Stimulated activated naive CD8-positive, alpha-beta T cell treated with anti-CD3 and anti-CD28 coated beads, Interleukin-15, amount 100 ng/mL, for 72 hours (primary cell): ENCODE results near the gene OR4D11.
"Not testable (repeated sequence)": the region's sequence is repeated elsewhere in the genome, so short reads cannot be mapped to it uniquely, and the experiment has no call there.

Experiments
- ATAC-seq: fragments of 150-1000 bp; cut with Tn5 transposase; 2 replicates; pipeline ENCODE4 v1.10.0; 2021; ENCODE audit warnings: mild to moderate bottlenecking, moderate library complexity
- DNase-seq, 2 donors: peaks; one replicate each; pipeline ENCODE4 v3.0.0; 2021 to 2022
- H3K27ac Mint-ChIP-seq, 2 donors: one replicate each; pipeline ENCODE4 v1.8.0; 2022; ENCODE audit warnings: mild to moderate bottlenecking in 2 of 2, mixed read lengths in 2 of 2, moderate library complexity in 2 of 2
- H3K27me3 Mint-ChIP-seq: one replicate; pipeline ENCODE4 v1.8.0; 2022; ENCODE audit warnings: mixed read lengths
- H3K4me1 Mint-ChIP-seq: one replicate; pipeline ENCODE4 v1.8.0; 2022; ENCODE audit warnings: mild to moderate bottlenecking, mixed read lengths
- H3K4me3 Mint-ChIP-seq, 2 donors: one replicate each; pipeline ENCODE4 v1.8.0; 2022; ENCODE audit warnings: mild to moderate bottlenecking in 2 of 2, mixed read lengths in 2 of 2, moderate library complexity in 1 of 2
- H3K9me3 Mint-ChIP-seq, 2 donors: one replicate each; pipeline ENCODE4 v1.8.0; 2022; ENCODE audit warnings: mixed read lengths in 2 of 2

Gene OR4D11

DNA sequence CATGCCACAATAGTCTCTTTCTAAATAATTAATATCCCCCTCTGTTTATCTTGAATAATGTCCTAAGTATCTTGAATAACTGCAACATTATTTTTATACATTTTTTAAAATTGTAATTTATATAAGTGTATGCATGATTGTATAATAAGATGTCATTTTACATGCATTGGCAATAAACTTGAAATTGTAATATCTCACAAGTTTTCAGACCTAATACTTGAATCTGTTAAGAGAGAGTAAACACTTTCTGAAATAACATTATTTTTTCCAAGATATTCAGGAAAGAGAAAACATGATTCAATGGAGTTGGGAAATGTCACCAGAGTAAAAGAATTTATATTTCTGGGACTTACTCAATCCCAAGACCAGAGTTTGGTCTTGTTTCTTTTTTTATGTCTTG lies at the start of gene OR4D11:
Gene OR4D11 (plus strand): TSS at position 301 of the 400 bp plus-strand sequence. CDS start 0 bp downstream, at position 301.
- ATAC-seq, result no peak
- Mint-ChIP-seq H3K4me3 (no peak within 1 kb of the TSS), H3K9me3 (no peaks in the 10 kb centered on the region), H3K27ac (no peak within 1 kb of the TSS), H3K4me1 (peaks cover 7% of the 10 kb centered on the region), H3K27me3 (peaks cover 8% of the 10 kb centered on the region)
- no peak for DNase-seq

GRCh38 chr11:59456661-59457060 lies 46.7 kb upstream of the OR4D11 start, which contains the start of gene OR4D6:
Gene OR4D6, plus strand, starts transcription at chr11:59456961. Its CDS starts 0 bp downstream, at chr11:59456961.
- H3K27ac Mint-ChIP-seq, result no peak within 1 kb of the TSS
- no peak within 1 kb of the TSS for H3K4me3 Mint-ChIP-seq
- ATAC-seq, result no peak

GRCh38 chr11:59459916-59460315 lies 43.5 kb upstream of the OR4D11 start:
- peaks cover 26% of the 10 kb centered on the region for H3K27me3 Mint-ChIP-seq
- no peak for ATAC-seq
- no peak for DNase-seq
- H3K4me1 Mint-ChIP-seq, result no peaks in the 10 kb centered on the region
- H3K27ac Mint-ChIP-seq, result no peak overlapping the region
- H3K4me3 Mint-ChIP-seq, result no peak overlapping the region
- H3K9me3 Mint-ChIP-seq, result no peaks in the 10 kb centered on the region

More at GRCh38 chr11:59456661-59457060, 46.7 kb upstream of the OR4D11 start, which contains the start of gene OR4D6:
- Mint-ChIP-seq H3K9me3 (no peaks in the 10 kb centered on the region), H3K4me1 (no peaks in the 10 kb centered on the region), H3K27me3 (peaks cover 11% of the 10 kb centered on the region)
- DNase-seq, result no peak

DNA sequence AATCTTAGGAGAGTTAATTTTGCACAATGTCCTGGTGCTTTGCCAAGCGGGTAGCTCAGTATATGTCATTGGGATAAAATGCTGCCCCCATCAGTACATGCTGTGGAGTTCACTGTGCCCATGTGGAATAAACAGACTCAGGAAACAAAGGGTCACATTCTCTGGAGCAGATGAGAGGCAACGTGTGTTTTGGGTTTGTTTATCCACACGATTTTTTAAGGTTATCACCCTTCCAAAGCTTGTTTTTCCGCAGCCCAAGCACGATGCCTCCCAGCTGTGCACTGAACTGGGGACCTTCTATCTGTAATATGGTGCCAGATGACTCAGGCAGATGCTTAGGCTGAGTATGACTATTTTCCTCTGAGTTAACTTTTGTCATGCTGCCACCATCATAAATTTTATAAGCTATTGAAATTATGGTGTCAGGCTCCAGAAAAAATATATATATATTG lies 40.2 kb upstream of the OR4D11 start:
- Mint-ChIP-seq H3K9me3 (no peaks in the 10 kb centered on the region), H3K4me1 (no peaks in the 10 kb centered on the region), H3K27ac (no peak overlapping the region), H3K4me3 (no peak overlapping the region), H3K27me3 (peaks cover 20% of the 10 kb centered on the region)
- DNase-seq (no peak), ATAC-seq (no peak)

GRCh38 chr11:59473015-59473414 lies 30.4 kb upstream of the OR4D11 start, which contains the start of gene OR4D10:
Gene OR4D10, plus strand, starts transcription at chr11:59473315. Its CDS starts 4,115 bp downstream, at chr11:59477430.
- H3K27ac Mint-ChIP-seq, result no peak within 1 kb of the TSS
- no peak for DNase-seq
- peaks cover 17% of the 10 kb centered on the region for H3K27me3 Mint-ChIP-seq
- no peak within 1 kb of the TSS for H3K4me3 Mint-ChIP-seq
- H3K9me3 Mint-ChIP-seq, result no peaks in the 10 kb centered on the region
- H3K4me1 Mint-ChIP-seq, result no peaks in the 10 kb centered on the region
- ATAC-seq, result no peak

- DNase-seq (no peak), ATAC-seq (no peak)
- no peak overlapping the region for H3K4me3 Mint-ChIP-seq
- no peaks in the 10 kb centered on the region for H3K4me1 Mint-ChIP-seq
- H3K9me3 Mint-ChIP-seq, result no peaks in the 10 kb centered on the region
- no peak overlapping the region for H3K27ac Mint-ChIP-seq
- H3K27me3 Mint-ChIP-seq, result peaks cover 27% of the 10 kb centered on the region
Measured at GRCh38 chr11:59475176-59475575, 28.2 kb upstream of the OR4D11 start.

DNA sequence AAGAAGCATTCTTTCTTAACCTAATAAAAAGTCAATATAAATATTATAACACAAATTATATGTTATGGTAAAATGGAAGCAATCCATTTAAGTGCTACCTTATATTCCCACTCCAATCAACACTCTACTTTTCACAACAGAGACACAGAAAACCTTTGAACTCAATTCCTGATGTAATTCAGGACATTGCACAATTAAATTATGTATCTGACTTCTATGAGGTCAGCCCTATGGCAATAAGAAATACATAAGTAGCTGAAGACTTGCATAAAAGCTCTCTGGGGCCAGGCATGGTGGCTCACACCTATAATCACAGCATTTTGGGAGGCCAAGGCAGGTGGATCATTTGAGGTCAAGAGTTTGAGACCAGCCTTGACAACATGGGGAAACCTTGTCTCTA lies 23.5 kb upstream of the OR4D11 start:
- DNase-seq (no peak), ATAC-seq (no peak)
- no peak overlapping the region for H3K27ac Mint-ChIP-seq
- peaks cover 14% of the 10 kb centered on the region for H3K27me3 Mint-ChIP-seq
- H3K4me1 Mint-ChIP-seq, result no peaks in the 10 kb centered on the region
- no peak overlapping the region for H3K4me3 Mint-ChIP-seq
- H3K9me3 Mint-ChIP-seq, result no peaks in the 10 kb centered on the region

GRCh38 chr11:59480359-59480758 lies 23.0 kb upstream of the OR4D11 start:
- H3K27ac Mint-ChIP-seq, result no peak overlapping the region
- no peak for ATAC-seq
- no peaks in the 10 kb centered on the region for H3K9me3 Mint-ChIP-seq
- no peak for DNase-seq
- peaks cover 14% of the 10 kb centered on the region for H3K27me3 Mint-ChIP-seq
- H3K4me1 Mint-ChIP-seq, result no peaks in the 10 kb centered on the region
- H3K4me3 Mint-ChIP-seq, result no peak overlapping the region

DNA sequence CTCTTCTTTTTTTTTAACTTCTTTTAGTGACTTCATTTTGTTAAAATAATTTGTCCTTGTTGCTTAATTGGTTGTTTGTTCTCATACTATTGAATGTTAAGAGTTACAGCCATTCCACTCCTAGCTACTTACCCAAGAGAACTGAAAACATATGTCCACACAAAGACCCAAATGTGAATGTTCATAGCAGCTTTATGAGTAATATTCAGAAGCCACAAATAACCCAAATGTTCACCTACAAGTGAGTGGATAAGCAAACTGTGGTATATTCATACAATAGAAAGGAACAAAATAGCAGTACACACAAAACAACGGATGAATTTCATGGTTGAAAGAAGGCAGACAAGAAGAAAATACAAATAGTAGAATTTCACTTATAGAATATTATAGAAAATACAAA lies 1.4 kb upstream of the OR4D11 start:
- Mint-ChIP-seq H3K4me1 (peaks cover 7% of the 10 kb centered on the region), H3K9me3 (no peaks in the 10 kb centered on the region), H3K27me3 (peaks cover 8% of the 10 kb centered on the region), H3K4me3 (peak overlapping the region in 1 of 2 donors; percentile 45), H3K27ac (peak overlapping the region in 1 of 2 donors; percentile 44)
- peak; percentile 71 for ATAC-seq
- no peak for DNase-seq

DNA sequence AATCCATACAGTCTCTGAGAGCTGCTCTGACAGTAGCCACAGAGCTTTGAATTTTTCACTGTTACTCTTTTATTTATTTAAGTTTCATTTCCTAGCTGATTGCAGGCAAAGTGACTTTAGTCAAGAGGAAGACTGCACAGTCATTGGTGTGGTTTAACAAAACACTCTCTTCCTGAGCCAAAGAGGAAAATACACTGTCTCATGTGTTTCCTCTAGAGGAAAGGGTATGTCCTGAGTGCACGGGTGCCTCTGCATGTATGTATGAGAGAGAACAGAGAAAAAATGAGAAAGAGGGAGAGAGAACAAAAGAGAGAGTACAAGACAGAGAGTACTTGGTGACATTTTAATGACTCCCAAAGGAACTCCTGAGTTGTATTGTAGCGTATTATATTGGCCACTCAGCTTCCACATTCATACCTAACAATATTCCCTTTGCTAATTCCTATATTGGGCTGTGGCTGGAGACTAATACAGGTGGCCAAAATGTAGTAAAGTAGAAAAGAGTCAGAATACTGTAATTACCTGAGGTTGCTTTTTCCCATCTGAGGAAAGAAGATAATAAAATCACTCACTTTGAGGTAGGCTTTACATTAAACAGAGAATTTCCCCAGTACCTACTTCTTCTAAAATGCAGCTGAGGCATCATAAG lies 7.7 kb downstream of the OR4D11 start, which contains the start of gene OR4D9:
Gene OR4D9 (plus strand): TSS at position 599 of the 649 bp plus-strand sequence. CDS start 3,374 bp downstream, outside the sequence.
- peak within 1 kb of the TSS; percentile 42 to 73 for H3K4me3 Mint-ChIP-seq
- DNase-seq (no peak), ATAC-seq (peak; percentile 50)

GRCh38 chr11:59511675-59512074 lies 8.3 kb downstream of the OR4D11 start:
- H3K4me1 Mint-ChIP-seq, result peaks cover 24% of the 10 kb centered on the region
- no peaks in the 10 kb centered on the region for H3K9me3 Mint-ChIP-seq
- H3K27ac Mint-ChIP-seq, result no peak overlapping the region
- ATAC-seq (no peak), DNase-seq (no peak)
- no peak overlapping the region for H3K4me3 Mint-ChIP-seq
- peaks cover 10% of the 10 kb centered on the region for H3K27me3 Mint-ChIP-seq

More for the DNA sequence above, 7.7 kb downstream of the OR4D11 start, which contains the start of gene OR4D9:
- H3K27me3 Mint-ChIP-seq, result peaks cover 10% of the 10 kb centered on the region
- H3K4me1 Mint-ChIP-seq, result peaks cover 24% of the 10 kb centered on the region
- H3K27ac Mint-ChIP-seq, result peak within 1 kb of the TSS; percentile 35 to 67
- no peaks in the 10 kb centered on the region for H3K9me3 Mint-ChIP-seq

DNA sequence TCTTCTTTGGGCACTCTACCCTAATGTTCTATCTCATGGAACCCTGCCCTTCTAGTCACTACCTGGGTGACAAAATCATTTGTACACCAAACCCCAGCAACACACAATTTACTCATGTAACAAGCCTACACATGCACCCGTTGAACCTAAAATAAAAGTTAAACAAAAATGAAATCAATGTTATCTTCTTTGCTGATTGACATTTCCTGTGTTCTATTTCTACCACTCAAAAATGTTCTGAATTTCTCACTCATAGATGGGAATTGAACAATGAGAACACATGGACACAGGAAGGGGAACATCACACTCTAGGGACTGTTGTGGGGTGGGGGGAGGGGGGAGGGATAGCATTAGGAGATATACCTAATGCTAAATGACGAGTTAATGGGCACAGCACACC lies 16.8 kb downstream of the OR4D11 start:
- H3K27me3 Mint-ChIP-seq, ATAC-seq, H3K9me3 Mint-ChIP-seq, H3K4me3 Mint-ChIP-seq, H3K4me1 Mint-ChIP-seq, DNase-seq, H3K27ac Mint-ChIP-seq: not testable (repeated sequence)

DNA sequence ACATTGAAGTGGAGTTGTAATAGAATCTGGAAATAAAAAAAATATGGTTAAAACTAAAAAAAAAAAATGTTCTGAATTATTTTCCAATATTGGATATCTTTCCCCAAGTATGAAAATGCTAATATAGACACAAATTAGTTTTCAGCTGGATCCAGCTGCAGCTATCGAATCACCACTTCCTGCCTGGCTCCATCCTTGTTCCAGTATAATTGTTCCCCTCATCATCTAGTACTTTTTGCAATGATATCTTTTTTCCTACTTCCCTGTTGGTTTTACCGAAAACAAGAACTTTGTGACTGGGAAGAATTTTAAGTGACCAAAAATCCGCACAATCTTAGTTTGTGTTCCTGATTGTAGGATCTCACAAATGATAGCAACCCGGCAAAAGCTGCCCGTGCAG lies 17.4 kb downstream of the OR4D11 start:
- no peak overlapping the region for H3K4me3 Mint-ChIP-seq
- H3K27me3 Mint-ChIP-seq, result no peaks in the 10 kb centered on the region
- ATAC-seq (no peak), DNase-seq (no peak)
- no peaks in the 10 kb centered on the region for H3K9me3 Mint-ChIP-seq
- no peaks in the 10 kb centered on the region for H3K4me1 Mint-ChIP-seq
- H3K27ac Mint-ChIP-seq, result no peak overlapping the region

DNA sequence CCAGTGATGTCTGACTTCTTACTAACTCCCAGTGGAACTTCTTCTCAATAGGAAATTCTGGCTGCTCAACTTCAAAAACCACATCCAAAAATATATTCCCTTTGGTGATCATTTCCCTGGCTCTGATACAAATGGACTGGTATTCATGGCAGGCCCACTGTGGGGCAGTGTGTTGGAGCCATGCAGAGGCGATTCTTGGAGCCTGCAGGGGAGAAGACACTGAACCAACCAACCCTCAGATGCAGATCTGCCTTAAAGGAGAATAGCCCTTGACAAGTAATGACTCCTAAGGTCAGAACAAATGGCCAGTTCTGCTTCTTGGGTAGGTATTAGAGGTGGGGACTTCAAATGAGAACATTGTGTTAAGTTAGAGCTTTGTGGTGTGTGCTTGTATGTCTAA lies 20.2 kb downstream of the OR4D11 start:
- no peak overlapping the region for H3K27ac Mint-ChIP-seq
- ATAC-seq (no peak), DNase-seq (no peak)
- H3K27me3 Mint-ChIP-seq, result no peaks in the 10 kb centered on the region
- no peak overlapping the region for H3K4me3 Mint-ChIP-seq
- H3K4me1 Mint-ChIP-seq, result no peaks in the 10 kb centered on the region
- H3K9me3 Mint-ChIP-seq, result no peaks in the 10 kb centered on the region

DNA sequence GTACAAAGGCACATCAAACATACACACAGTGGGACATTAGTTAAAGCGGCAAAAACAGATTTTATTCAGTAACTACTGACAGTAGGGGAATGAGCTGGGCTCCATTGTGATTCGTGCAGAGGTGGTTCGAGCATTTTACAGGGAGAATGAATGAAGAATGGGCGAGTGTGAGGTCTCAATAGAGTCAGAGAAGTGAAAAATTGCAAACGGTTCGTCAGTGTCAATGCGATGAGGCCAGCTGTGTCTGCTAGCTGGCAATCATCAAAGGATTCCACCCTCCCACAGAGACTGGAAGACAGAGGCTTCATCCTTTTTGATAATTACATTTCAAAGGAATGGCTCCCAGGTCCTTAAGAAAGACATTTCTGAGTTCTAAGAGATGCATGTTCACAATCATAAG lies 25.3 kb downstream of the OR4D11 start:
- no peak for ATAC-seq
- Mint-ChIP-seq H3K27ac (no peak overlapping the region), H3K4me1 (no peaks in the 10 kb centered on the region), H3K27me3 (peaks cover 9% of the 10 kb centered on the region), H3K9me3 (no peaks in the 10 kb centered on the region), H3K4me3 (no peak overlapping the region)
- no peak for DNase-seq

DNA sequence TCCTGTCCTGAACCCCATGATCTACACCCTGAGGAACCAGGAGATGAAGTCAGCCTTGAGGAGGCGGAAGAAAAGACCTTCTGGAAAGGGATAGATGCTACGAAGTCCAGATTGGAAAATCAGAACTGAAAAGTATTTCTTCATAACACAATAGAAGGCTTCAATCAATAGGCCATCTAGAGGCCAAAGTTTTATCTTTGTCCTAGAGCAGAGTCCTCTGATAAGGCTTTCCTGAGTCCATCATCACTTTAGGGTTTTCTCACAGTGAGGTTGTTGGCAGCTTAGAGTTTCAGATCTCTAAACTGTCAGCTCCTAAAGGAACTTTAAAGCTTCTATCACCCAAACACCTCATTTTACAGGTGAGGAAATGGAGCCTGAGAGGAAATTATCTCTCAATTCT lies 29.2 kb downstream of the OR4D11 start:
- ATAC-seq, result no peak
- H3K4me3 Mint-ChIP-seq, result no peak overlapping the region
- no peak for DNase-seq
- no peaks in the 10 kb centered on the region for H3K9me3 Mint-ChIP-seq
- peaks cover 9% of the 10 kb centered on the region for H3K27me3 Mint-ChIP-seq
- peaks cover 9% of the 10 kb centered on the region for H3K4me1 Mint-ChIP-seq
- no peak overlapping the region for H3K27ac Mint-ChIP-seq
